Measurements from ENCODE around the gene LAMTOR2. TPM values are rescaled to one million over a fixed set of nuclear protein-coding genes. Genes with fewer than 3 reads are reported as not detected.

Gene LAMTOR2
- polyA plus RNA-seq (81.3 and 82.6 TPM in 2 replicates), polyA minus RNA-seq (24.6 and 39.8 TPM in 2 replicates)

DNA sequence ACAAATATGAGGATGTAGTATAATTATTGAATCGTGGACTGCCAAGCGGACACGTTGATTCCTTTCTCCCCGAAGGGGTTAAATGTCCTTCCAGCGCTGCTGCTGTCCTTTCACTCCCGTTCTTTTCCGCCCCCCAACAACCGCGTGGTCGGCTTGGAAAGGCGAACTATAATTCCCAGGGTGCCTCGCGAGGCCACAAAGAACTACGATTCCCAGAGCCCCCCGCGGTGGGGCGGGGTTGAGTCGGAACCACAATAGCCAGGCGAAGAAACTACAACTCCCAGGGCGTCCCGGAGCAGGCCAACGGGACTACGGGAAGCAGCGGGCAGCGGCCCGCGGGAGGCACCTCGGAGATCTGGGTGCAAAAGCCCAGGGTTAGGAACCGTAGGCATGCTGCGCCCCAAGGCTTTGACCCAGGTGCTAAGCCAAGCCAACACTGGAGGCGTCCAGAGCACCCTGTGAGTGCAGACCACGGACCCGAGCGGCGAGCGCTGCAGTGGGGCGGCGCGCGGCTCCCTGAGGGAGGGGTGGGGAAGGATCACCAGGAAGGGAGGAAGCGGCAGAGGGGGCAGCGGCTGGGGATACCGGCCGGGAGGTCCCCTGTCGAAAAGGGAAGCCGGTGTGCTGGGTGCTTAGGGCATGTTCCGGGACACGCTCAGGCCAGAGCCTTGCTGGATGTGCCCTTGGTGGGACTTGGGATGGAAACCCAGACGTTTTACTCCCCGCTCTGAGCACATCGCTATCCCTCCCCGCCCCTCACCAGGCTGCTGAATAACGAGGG is at the start of gene LAMTOR2:
LAMTOR2 (plus strand) TSS at position 283 of the 781 bp plus-strand sequence; CDS start at position 391, 108 bp downstream.
- Histone ChIP-seq H3K9ac (ENCODE audit: low read length) (peak within 1 kb of the TSS; percentile 96), H3K4me2 (ENCODE audit: low read length) (peak within 1 kb of the TSS; percentile 76), H3K9me3 (ENCODE audit: low read length) (no peaks in the 10 kb centered on the region), H3K4me3 (ENCODE audit: low read length) (peak within 1 kb of the TSS; percentile 82), H4K20me1 (ENCODE audit: insufficient read depth) (no peaks in the 10 kb centered on the region), H3K27me3 (ENCODE audit: insufficient read depth, low read depth, low read length) (no peaks in the 10 kb centered on the region), H2AFZ (ENCODE audit: low read depth, low read length) (peak within 1 kb of the TSS; percentile 63), H3K9me2 (ENCODE audit: insufficient read depth, low read length) (no peaks in the 10 kb centered on the region), H3K36me3 (ENCODE audit: insufficient read depth, low read length) (no peaks in the 10 kb centered on the region), H3K27ac (ENCODE audit: low read length) (peak within 1 kb of the TSS; percentile 94), H3K79me2 (replicated peaks; ENCODE audit: insufficient read depth, low read length) (peaks cover 25% of the 10 kb centered on the region), H3F3A (ENCODE audit: insufficient read depth, low read length, poor library complexity, severe bottlenecking) (peaks cover 3% of the 10 kb centered on the region)
- peak; percentile 21 for TF ChIP-seq SMC3 (conservative IDR thresholded peaks at IDR 0.05; ENCODE audit: poor library complexity)
- peak; percentile 3 for TF ChIP-seq RAD21 (conservative IDR thresholded peaks at IDR 0.05)
- peak; percentile 65 for TF ChIP-seq TAF1 (IDR thresholded peaks at IDR 0.05; ENCODE audit: low read depth)
- TF ChIP-seq EZH2 (IDR thresholded peaks at IDR 0.05; ENCODE audit: borderline replicate concordance, insufficient read depth, low read length, poor library complexity, severe bottlenecking): no peak
- TF ChIP-seq MXI1 (conservative IDR thresholded peaks at IDR 0.05; ENCODE audit: poor library complexity, severe bottlenecking): peak; percentile 95
- TF ChIP-seq REST (IDR thresholded peaks at IDR 0.05; ENCODE audit: borderline replicate concordance): no peak
- TF ChIP-seq POLR2AphosphoS5 (IDR thresholded peaks at IDR 0.05): peak; percentile 84
- peak; percentile 68 for TF ChIP-seq EP300 (conservative IDR thresholded peaks at IDR 0.05; ENCODE audit: poor library complexity, severe bottlenecking)
- TF ChIP-seq, protein P1, sequence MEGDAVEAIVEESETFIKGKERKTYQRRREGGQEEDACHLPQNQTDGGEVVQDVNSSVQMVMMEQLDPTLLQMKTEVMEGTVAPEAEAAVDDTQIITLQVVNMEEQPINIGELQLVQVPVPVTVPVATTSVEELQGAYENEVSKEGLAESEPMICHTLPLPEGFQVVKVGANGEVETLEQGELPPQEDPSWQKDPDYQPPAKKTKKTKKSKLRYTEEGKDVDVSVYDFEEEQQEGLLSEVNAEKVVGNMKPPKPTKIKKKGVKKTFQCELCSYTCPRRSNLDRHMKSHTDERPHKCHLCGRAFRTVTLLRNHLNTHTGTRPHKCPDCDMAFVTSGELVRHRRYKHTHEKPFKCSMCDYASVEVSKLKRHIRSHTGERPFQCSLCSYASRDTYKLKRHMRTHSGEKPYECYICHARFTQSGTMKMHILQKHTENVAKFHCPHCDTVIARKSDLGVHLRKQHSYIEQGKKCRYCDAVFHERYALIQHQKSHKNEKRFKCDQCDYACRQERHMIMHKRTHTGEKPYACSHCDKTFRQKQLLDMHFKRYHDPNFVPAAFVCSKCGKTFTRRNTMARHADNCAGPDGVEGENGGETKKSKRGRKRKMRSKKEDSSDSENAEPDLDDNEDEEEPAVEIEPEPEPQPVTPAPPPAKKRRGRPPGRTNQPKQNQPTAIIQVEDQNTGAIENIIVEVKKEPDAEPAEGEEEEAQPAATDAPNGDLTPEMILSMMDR (IDR thresholded peaks at IDR 0.05; ENCODE audit: poor library complexity, severe bottlenecking): peak; percentile 28

- Histone ChIP-seq H3K4me2 (ENCODE audit: low read length) (no peak overlapping the region), H3K9me2 (ENCODE audit: insufficient read depth, low read length) (no peaks in the 10 kb centered on the region), H2AFZ (ENCODE audit: low read depth, low read length) (no peak overlapping the region), H3K79me2 (replicated peaks; ENCODE audit: insufficient read depth, low read length) (no peaks in the 10 kb centered on the region), H3K9me3 (ENCODE audit: low read length) (no peaks in the 10 kb centered on the region), H3K36me3 (ENCODE audit: insufficient read depth, low read length) (no peaks in the 10 kb centered on the region), H3K27me3 (ENCODE audit: insufficient read depth, low read depth, low read length) (no peaks in the 10 kb centered on the region), H3K27ac (ENCODE audit: low read length) (no peak overlapping the region), H3K9ac (ENCODE audit: low read length) (no peak overlapping the region), H4K20me1 (ENCODE audit: insufficient read depth) (no peaks in the 10 kb centered on the region), H3F3A (ENCODE audit: insufficient read depth, low read length, poor library complexity, severe bottlenecking) (no peaks in the 10 kb centered on the region), H3K4me3 (ENCODE audit: low read length) (no peak overlapping the region)
- no peak for TF ChIP-seq EP300 (conservative IDR thresholded peaks at IDR 0.05; ENCODE audit: poor library complexity, severe bottlenecking)
- no peak for TF ChIP-seq EZH2 (IDR thresholded peaks at IDR 0.05; ENCODE audit: borderline replicate concordance, insufficient read depth, low read length, poor library complexity, severe bottlenecking)
- no peak for TF ChIP-seq REST (IDR thresholded peaks at IDR 0.05; ENCODE audit: borderline replicate concordance)
- no peak for TF ChIP-seq MXI1 (conservative IDR thresholded peaks at IDR 0.05; ENCODE audit: poor library complexity, severe bottlenecking)
- TF ChIP-seq, protein P1 (IDR thresholded peaks at IDR 0.05; ENCODE audit: poor library complexity, severe bottlenecking): no peak
- no peak for TF ChIP-seq TAF1 (IDR thresholded peaks at IDR 0.05; ENCODE audit: low read depth)
- TF ChIP-seq SMC3 (conservative IDR thresholded peaks at IDR 0.05; ENCODE audit: poor library complexity): no peak
- TF ChIP-seq RAD21 (conservative IDR thresholded peaks at IDR 0.05): no peak
- TF ChIP-seq POLR2AphosphoS5 (IDR thresholded peaks at IDR 0.05): no peak
Measured at GRCh38 chr1:156004843-156005584, 49.6 kb upstream of the LAMTOR2 start.
